Panc1 (cell line): Measurements from ENCODE around the gene TET3. TPM values are rescaled to one million over a fixed set of nuclear protein-coding genes. Genes with fewer than 3 reads are reported as not detected.

Source experiments
- ATAC-seq: fragments of 200-7000 bp; cut with Tn5 transposase; 2 replicates; pipeline ENCODE4 v1.9.1; 2020; ENCODE audit warnings: mild to moderate bottlenecking, moderate library complexity
- BruUV-seq: library from RNA; stranded (reverse); fragments of 400-500 nt; replicated peaks from 2 replicates; lab custom pipeline; 2021; lab: Mats Ljungman, UMichigan
- CTCF ChIA-PET: fragments of 300-600 bp; sonication (Branson Sonifier 250); formaldehyde crosslinking; loops from one replicate; lab custom pipeline; 2022; ENCODE audit warnings: antibody characterized with exemption; lab: Charles Lee
- POLR2A ChIA-PET: fragments of 300-600 bp; sonication (Branson Sonifier 250); formaldehyde crosslinking; loops from one replicate; lab custom pipeline; 2022; ENCODE audit warnings: antibody characterized with exemption; lab: Charles Lee
- DNase-seq: peaks from one replicate; pipeline ENCODE4 v3.0.0-alpha.2; 2010; ENCODE audit warnings: low read depth, low spot score
- H3K27ac ChIP-seq: 2 replicates; pipeline ENCODE4 v1.5.1; 2011; ENCODE audit warnings: mild to moderate bottlenecking, low read length, inconsistent platforms
- H3K27me3 ChIP-seq: fragments of 200-500 bp; sonication (Bioruptor generic); 2 replicates; pipeline ENCODE4 v1.6.0; 2014; ENCODE audit warnings: low read length, inconsistent platforms; ENCODE audit not compliant: control insufficient read depth, insufficient read depth
- H3K36me3 ChIP-seq: fragments of 200-500 bp; sonication (Bioruptor generic); 2 replicates; pipeline ENCODE4 v1.5.1; 2014; ENCODE audit warnings: inconsistent platforms, mild to moderate bottlenecking, low read length, moderate library complexity; ENCODE audit not compliant: control insufficient read depth, insufficient read depth
- H3K4me1 ChIP-seq: 2 replicates; pipeline ENCODE4 v1.5.1; 2011; ENCODE audit warnings: inconsistent platforms, mild to moderate bottlenecking, low read length, moderate library complexity; ENCODE audit not compliant: control insufficient read depth, insufficient read depth
- H3K4me3 ChIP-seq, 2 experiments: 2 replicates each; pipeline ENCODE4 v1.5.1; 2011 to 2012; ENCODE audit warnings: low read depth in 2 of 2, low read length in 2 of 2, mild to moderate bottlenecking in 2 of 2, inconsistent platforms in 1 of 2, moderate library complexity in 1 of 2
- H3K9me3 ChIP-seq: fragments of 200-500 bp; sonication (Bioruptor generic); 2 replicates; pipeline ENCODE4 v1.5.1; 2014; ENCODE audit warnings: low read depth, mild to moderate bottlenecking, inconsistent platforms, low read length, moderate library complexity; ENCODE audit not compliant: control insufficient read depth, insufficient read depth
- POLR2AphosphoS5 ChIP-seq: IDR thresholded peaks from 2 replicates; pipeline ENCODE4 v1.6.1; 2012; ENCODE audit warnings: mild to moderate bottlenecking, low read depth, low read length, moderate library complexity
- SIN3A ChIP-seq: IDR thresholded peaks from 2 replicates; pipeline ENCODE4 v1.6.1; 2012; ENCODE audit warnings: low read depth, mild to moderate bottlenecking, low read length, moderate library complexity, borderline replicate concordance; ENCODE audit not compliant: insufficient read depth
- TCF7L2 ChIP-seq: IDR thresholded peaks from 2 replicates; pipeline ENCODE4 v1.6.1; 2011; ENCODE audit warnings: mild to moderate bottlenecking, low read depth, low read length, inconsistent platforms
- in situ Hi-C: cut with HindIII; loops from 2 replicates; pipeline ENCODE4 v1.10.0; 2016; ENCODE audit warnings: low sequenced_read_pairs, low pct_unique_long_range_greater_than_20kb
- intact Hi-C: fragments of 100-400 bp; cut with micrococcal nuclease; formaldehyde crosslinking; loops from one replicate; pipeline ENCODE4 v1.10.0; 2022; ENCODE audit not compliant: unreplicated experiment
- total RNA-seq: library from RNA; stranded (reverse); gene quantifications from one replicate; pipeline ENCODE4 v1.2.1, GENCODE V29; 2021; ENCODE audit not compliant: unreplicated experiment
- TF ChIP-seq, protein P1 (sequence below), 2 experiments: IDR thresholded peaks; 2 replicates each; pipeline ENCODE4 v1.6.1; 2011 to 2012; ENCODE audit warnings: low read depth in 2 of 2, control low read depth in 1 of 2, low read length in 1 of 2, mild to moderate bottlenecking in 1 of 2, moderate library complexity in 1 of 2; ENCODE audit not compliant: insufficient read depth in 1 of 2
- TF ChIP-seq, protein P2 (sequence below): fragments of 450-650 bp; IDR thresholded peaks from 2 replicates; pipeline ENCODE4 v1.5.1; 2017; ENCODE audit warnings: mild to moderate bottlenecking

Gene TET3
- total RNA-seq, 1 experiment from 2014 or later: 13.1 TPM

DNA sequence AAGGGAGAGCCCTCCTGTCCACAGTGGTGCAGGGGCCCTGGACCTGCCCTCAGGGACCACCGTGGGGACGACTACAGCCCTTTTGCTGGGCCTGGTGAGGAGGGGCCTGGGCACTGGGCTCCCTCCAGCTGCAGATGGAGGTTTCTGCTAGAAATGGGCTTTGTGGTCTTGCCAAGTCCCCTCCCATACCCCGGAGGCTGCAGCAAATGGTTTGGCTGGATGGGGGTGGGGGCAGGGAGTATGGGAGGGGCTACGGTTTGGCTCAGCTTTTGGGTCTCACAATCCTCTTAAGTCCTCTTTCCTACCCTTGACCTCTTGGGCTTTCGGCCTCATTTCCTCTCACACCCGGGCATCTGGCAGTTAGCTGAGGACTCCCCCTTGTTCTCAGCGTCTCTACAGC is 21.7 kb downstream of the TET3 start:
- BruUV-seq: no TSS peak
- ChIA-PET POLR2A (no interaction called here), CTCF (no interaction called here)
- Histone ChIP-seq H3K27ac (no peak overlapping the region), H3K4me1 (peaks cover 8% of the 10 kb centered on the region; the same call in 1 of the 2 replicates), H3K9me3 (no peaks in the 10 kb centered on the region), H3K36me3 (no peaks in the 10 kb centered on the region), H3K27me3 (no peaks in the 10 kb centered on the region), H3K4me3 (no peak overlapping the region)
- DNase-seq (no peak), ATAC-seq (no peak)
- TF ChIP-seq SIN3A: no peak
- TF ChIP-seq, protein P1, sequence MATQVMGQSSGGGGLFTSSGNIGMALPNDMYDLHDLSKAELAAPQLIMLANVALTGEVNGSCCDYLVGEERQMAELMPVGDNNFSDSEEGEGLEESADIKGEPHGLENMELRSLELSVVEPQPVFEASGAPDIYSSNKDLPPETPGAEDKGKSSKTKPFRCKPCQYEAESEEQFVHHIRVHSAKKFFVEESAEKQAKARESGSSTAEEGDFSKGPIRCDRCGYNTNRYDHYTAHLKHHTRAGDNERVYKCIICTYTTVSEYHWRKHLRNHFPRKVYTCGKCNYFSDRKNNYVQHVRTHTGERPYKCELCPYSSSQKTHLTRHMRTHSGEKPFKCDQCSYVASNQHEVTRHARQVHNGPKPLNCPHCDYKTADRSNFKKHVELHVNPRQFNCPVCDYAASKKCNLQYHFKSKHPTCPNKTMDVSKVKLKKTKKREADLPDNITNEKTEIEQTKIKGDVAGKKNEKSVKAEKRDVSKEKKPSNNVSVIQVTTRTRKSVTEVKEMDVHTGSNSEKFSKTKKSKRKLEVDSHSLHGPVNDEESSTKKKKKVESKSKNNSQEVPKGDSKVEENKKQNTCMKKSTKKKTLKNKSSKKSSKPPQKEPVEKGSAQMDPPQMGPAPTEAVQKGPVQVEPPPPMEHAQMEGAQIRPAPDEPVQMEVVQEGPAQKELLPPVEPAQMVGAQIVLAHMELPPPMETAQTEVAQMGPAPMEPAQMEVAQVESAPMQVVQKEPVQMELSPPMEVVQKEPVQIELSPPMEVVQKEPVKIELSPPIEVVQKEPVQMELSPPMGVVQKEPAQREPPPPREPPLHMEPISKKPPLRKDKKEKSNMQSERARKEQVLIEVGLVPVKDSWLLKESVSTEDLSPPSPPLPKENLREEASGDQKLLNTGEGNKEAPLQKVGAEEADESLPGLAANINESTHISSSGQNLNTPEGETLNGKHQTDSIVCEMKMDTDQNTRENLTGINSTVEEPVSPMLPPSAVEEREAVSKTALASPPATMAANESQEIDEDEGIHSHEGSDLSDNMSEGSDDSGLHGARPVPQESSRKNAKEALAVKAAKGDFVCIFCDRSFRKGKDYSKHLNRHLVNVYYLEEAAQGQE (IDR thresholded peaks at IDR 0.05; ENCODE audit: insufficient read depth in 1 of 2, low read depth in 2 of 2, low read length in 1 of 2): no peak
- in situ Hi-C loops: no loop called here
- intact Hi-C loops: loop anchor here (10.0 kb wide), 1 partner anchor 128 kb away; no protein-coding TSS in a partner anchor

DNA sequence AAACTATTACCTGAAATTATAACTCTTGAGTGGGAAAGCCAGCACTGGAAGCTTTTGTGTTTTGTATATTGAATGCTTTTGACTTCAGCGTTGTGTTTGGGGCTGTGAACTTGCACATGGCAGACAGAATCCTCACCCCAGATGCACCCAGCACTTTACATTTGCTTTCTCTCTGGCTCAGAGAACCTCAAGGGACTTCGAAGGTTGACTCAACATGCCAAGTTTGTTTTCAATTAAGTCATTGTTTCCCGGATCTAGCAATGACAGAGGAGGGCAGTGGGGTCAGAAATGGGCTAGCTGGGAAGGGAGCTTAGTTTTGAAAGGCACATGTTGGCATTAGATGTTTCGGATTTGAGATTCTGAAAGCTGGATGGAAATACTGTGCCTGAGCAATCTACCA is 22.4 kb downstream of the TET3 start:
- ATAC-seq (no peak), DNase-seq (no peak)
- Histone ChIP-seq H3K36me3 (no peaks in the 10 kb centered on the region), H3K4me3 (no peak overlapping the region), H3K9me3 (no peaks in the 10 kb centered on the region), H3K27ac (no peak overlapping the region), H3K4me1 (peaks cover 3% of the 10 kb centered on the region; the same call in 1 of the 2 replicates), H3K27me3 (no peaks in the 10 kb centered on the region)
- BruUV-seq: no TSS peak
- in situ Hi-C loops: no loop called here
- TF ChIP-seq POLR2AphosphoS5 (no peak), SIN3A (no peak), TCF7L2 (no peak)
- TF ChIP-seq, protein P2, sequence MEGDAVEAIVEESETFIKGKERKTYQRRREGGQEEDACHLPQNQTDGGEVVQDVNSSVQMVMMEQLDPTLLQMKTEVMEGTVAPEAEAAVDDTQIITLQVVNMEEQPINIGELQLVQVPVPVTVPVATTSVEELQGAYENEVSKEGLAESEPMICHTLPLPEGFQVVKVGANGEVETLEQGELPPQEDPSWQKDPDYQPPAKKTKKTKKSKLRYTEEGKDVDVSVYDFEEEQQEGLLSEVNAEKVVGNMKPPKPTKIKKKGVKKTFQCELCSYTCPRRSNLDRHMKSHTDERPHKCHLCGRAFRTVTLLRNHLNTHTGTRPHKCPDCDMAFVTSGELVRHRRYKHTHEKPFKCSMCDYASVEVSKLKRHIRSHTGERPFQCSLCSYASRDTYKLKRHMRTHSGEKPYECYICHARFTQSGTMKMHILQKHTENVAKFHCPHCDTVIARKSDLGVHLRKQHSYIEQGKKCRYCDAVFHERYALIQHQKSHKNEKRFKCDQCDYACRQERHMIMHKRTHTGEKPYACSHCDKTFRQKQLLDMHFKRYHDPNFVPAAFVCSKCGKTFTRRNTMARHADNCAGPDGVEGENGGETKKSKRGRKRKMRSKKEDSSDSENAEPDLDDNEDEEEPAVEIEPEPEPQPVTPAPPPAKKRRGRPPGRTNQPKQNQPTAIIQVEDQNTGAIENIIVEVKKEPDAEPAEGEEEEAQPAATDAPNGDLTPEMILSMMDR: no peak
- TF ChIP-seq, protein P1 (IDR thresholded peaks at IDR 0.05; ENCODE audit: insufficient read depth in 1 of 2, low read depth in 2 of 2, low read length in 1 of 2): no peak
- CTCF ChIA-PET: no interaction called here
- intact Hi-C loops: loop anchor here (10.0 kb wide), 1 partner anchor 128 kb away; no protein-coding TSS in a partner anchor
- POLR2A ChIA-PET: no interaction called here
